GM06990 (cell line): Measurements from ENCODE around the gene GK.

ENCODE experiments used
- DNase-seq: peaks from one replicate; pipeline ENCODE4 v3.0.0-alpha.2; 2011; ENCODE audit not compliant: insufficient read length; ENCODE audit errors: extremely low read depth
- H3K27me3 ChIP-seq: replicated peaks from 2 replicates; pipeline ENCODE4 v1.6.0; 2011; ENCODE audit warnings: low read length; ENCODE audit not compliant: control insufficient read depth, insufficient read depth
- H3K36me3 ChIP-seq: 2 replicates; pipeline ENCODE4 v1.5.1; 2011; ENCODE audit warnings: low read length; ENCODE audit not compliant: control insufficient read depth, insufficient read depth
- H3K4me3 ChIP-seq: replicated peaks from 2 replicates; pipeline ENCODE4 v1.5.1; 2011; ENCODE audit warnings: low read depth, mild to moderate bottlenecking, control low read depth, low read length
- CTCF ChIP-seq: IDR thresholded peaks from 2 replicates; pipeline ENCODE4 v1.5.1; 2011; ENCODE audit warnings: low read length, control low read depth, mild to moderate bottlenecking, inconsistent platforms; ENCODE audit not compliant: insufficient read depth, poor library complexity, severe bottlenecking

GK gene

GRCh38 chrX:30657196-30658161, 4.3 kb downstream of the GK start:
- Histone ChIP-seq H3K4me3 (no peak overlapping the region), H3K27me3 (no peaks in the 10 kb centered on the region; the same call in 1 of the 2 replicates), H3K36me3 (no peaks in the 10 kb centered on the region)
- DNase-seq, result no peak
- TF ChIP-seq CTCF, result no peak

GRCh38 chrX:30659421-30659820, 6.2 kb downstream of the GK start:
- Histone ChIP-seq H3K4me3 (no peak overlapping the region), H3K27me3 (no peaks in the 10 kb centered on the region; the same call in 1 of the 2 replicates), H3K36me3 (no peaks in the 10 kb centered on the region)
- no peak for DNase-seq
- TF ChIP-seq CTCF, result no peak

- H3K36me3 ChIP-seq, result no peaks in the 10 kb centered on the region
- H3K27me3 ChIP-seq, result no peaks in the 10 kb centered on the region
- TF ChIP-seq CTCF, result no peak
- no peak for DNase-seq
- no peak overlapping the region for H3K4me3 ChIP-seq
Measured at GRCh38 chrX:30661228-30661627, 8.0 kb downstream of the GK start.

GRCh38 chrX:30663322-30663721, 10.1 kb downstream of the GK start:
- H3K36me3 ChIP-seq, result peaks cover 1% of the 10 kb centered on the region; the same call in 1 of the 2 replicates
- H3K4me3 ChIP-seq, result no peak overlapping the region
- no peak for TF ChIP-seq CTCF
- no peaks in the 10 kb centered on the region for H3K27me3 ChIP-seq
- no peak for DNase-seq

- no peak for TF ChIP-seq CTCF
- peaks cover 3% of the 10 kb centered on the region for H3K36me3 ChIP-seq
- H3K27me3 ChIP-seq, result no peaks in the 10 kb centered on the region
- H3K4me3 ChIP-seq, result no peak overlapping the region
- no peak for DNase-seq
Measured at GRCh38 chrX:30665471-30665870, 12.2 kb downstream of the GK start.
